Stimulated activated CD8-positive, alpha-beta memory T cell treated with anti-CD3 and anti-CD28 coated beads, Interleukin-2, amount 100 ng/mL, for 48 hours (primary cell): ENCODE measurements around the gene CD44.

Source experiments
- DNase-seq, 2 donors: peaks; one replicate each; pipeline ENCODE4 v3.0.0-alpha.2; 2020; ENCODE audit warnings: low read depth in 2 of 2

The CD44 gene

DNA sequence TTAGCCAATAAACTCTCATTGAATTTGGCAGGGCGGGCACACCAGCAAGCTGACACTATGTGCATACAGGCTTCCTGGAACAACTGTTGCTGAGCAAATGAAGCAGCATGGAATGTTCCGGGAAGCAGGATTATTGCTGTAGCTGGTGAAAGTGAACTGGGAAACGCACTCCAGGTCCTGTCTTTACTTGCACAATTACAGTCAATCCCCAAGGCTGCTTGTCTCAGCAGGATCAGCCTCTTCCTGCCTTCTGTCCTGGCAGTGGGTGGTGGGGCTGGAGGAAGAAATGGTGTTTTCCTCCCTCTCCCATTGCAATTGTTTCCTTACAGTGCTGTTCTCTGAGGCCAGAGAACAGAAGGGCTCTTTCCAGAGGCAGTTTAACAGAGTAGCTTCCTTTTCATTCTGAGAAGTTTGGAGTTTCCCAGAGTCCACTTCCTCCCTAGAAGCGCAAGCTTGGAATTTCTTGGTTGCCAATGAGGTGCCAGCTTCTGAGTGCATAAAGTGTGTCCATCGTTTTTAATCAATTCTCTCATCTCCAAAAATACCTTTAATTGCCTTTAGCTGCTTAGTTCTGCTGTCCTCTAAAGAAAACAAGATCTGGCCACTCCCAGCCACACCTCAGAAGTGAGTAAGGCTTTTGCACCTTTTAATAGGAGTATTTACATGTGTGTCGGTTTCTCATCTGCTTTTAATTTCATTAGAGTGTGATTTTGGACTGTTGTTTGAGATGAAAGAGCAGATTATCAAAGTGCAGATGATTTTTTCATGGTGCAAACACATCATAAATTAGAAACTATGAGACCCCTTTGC lies 19.9 kb downstream of the CD44 start:
- no peak for DNase-seq

DNA sequence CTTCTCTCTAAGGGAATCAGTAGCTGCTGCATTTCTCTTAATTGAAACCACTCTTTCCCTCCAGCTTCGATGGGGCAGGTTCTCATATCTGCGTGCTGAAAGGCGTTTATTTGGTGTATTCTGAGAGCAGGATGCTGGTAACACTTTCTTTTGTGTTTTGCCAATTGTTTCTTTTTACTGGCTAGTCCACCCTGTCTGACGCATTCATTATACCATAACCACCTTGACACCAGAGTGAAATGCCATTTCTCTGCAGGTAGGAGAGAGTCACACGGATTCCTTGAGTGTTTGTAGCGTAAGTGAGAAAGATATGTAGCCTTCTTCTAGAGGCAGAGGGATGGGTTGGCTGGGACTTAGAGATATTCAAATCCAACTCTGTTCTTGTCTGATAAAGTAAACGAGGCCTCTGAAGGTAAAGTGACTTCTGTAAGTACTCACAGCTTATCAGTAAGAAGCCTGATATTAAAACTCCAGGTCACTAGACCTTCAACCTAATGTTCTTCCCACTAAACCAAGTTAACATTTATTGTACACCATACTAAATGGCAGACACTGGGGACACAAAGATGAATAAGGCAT lies 21.4 kb downstream of the CD44 start:
- no peak for DNase-seq

- no peak for DNase-seq
Observed at GRCh38 chr11:35160902-35161597, 22.1 kb downstream of the CD44 start.

DNA sequence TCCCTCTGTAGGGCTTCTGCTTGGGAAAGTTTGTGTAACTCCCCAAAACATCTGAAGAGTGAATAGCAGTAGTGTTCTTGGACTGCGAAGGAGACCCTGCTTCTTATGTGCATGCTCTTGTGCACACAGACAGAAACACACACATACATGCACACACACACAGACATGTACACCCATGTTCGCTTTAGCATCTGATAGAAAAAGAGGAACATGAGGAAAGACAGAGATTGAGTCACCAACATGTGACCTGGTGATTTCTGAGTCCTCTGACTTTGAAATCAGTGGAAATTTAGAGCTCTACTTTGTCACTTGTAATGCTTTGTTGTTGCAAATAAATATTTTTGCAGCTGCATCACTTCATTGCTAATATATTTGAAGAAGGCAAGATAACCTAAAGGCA lies 23.8 kb downstream of the CD44 start:
- DNase-seq = no peak

- no peak for DNase-seq
Observed at GRCh38 chr11:35163209-35163608, 24.2 kb downstream of the CD44 start.

GRCh38 chr11:35163702-35164496 lies 24.9 kb downstream of the CD44 start:
- DNase-seq = no peak

DNA sequence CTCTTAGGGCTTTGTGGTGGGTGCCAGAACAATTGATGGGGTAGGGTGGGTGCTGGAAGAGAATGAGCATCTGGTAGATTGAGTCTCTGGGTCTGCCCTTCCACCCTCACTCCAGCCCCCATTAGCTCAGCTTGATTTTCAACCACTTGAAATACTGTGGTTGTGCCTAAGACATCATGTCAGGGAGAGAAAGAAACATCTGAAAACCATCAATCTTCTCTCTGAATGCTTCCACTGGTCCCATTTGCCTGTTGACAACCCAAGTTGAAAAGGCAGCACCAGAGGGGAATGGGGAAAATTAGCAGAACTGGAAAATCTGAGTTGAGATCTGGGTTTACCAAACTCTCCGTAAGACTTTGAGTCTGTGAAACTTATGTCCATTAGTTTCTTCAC lies 26.1 kb downstream of the CD44 start:
- no peak for DNase-seq

GRCh38 chr11:35165423-35166368 lies 26.7 kb downstream of the CD44 start:
- peak; percentile 50 to 64 for DNase-seq

DNA sequence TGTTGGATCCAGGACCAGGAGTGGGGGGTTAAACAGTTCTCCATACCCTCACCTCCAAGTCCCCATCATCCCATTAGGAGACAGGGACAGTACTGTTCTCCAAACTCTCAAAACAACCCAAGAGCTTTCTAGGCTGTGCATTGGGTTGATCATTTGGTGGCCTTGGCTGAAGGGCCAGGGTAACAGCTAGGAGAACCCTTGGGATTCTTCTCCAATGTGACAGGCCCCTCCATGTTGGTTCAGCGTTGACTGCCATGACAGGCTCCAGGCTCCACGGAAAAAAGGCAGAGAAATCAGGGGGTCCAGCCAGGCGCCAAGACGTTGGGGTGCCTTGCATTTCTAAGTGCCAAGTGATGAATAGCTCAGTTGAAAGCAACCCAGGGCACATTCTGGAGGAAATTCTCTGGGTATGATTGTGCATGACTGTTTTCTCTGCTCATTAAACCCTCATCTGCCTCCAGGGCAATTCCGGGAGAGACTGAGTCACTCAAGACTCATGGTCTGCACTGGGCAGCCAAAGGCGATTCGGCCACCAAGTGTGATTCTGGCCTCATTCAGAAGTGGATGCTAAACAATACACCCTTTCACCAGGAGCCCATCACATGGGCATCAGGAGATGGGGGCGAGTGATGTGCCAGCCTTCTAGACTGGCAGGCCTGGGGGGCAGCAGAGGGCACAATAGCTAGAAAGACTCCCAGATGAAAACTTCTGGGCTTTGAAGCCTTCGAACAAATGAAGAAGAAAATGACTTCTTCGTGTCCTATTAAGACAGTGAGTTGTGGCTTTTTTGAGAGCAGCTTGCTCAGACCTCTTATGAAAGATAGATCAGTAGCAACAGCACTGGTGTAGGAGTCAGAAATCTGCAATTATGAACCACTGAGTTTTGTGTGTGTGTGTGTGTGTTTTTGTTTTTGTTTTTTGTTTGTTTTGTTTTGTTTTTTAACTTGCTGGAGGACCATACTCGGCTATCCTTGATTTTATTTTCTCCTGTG lies 27.7 kb downstream of the CD44 start:
- DNase-seq = no peak

- DNase-seq = no peak
Observed at GRCh38 chr11:35167426-35167954, 28.5 kb downstream of the CD44 start.

DNA sequence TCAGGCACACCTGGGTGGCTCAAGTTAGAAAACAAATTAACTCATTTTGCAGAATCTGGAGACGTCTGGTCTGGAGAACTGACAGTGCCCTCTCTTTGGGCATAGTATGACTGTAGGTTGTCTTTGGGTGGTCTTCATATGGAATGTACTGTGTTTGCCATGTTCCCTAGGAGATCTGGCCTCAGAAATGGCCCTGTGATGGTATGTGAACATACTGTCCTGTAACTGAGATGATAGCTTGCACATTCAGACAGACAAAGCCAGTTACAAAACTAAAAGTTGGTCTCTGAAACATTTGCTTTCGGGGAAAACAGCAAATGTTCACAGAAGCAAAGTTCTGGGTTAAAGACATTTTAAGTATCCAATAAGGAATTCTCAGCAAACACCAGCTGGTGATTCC lies 29.7 kb downstream of the CD44 start:
- DNase-seq = no peak

DNA sequence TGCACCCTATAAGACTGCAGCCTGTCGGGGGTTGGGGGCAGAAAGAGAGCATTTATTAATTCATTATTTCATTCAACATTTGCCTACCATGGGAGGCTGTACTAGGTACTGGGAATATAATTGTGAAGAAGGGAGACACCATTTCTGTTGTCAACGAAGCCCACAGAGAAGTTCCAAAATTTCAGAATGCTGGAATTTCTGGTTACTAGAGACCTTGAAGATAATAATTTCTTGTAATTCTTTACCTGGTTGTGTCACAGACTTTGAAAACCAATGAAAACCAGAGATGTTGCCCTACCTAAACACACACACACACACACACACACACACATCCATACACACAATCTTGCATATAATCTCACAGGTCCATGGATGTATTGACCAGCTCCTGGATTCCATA lies 30.1 kb downstream of the CD44 start:
- no peak for DNase-seq

- no peak for DNase-seq
Observed at GRCh38 chr11:35169754-35170153, 30.8 kb downstream of the CD44 start.

DNA sequence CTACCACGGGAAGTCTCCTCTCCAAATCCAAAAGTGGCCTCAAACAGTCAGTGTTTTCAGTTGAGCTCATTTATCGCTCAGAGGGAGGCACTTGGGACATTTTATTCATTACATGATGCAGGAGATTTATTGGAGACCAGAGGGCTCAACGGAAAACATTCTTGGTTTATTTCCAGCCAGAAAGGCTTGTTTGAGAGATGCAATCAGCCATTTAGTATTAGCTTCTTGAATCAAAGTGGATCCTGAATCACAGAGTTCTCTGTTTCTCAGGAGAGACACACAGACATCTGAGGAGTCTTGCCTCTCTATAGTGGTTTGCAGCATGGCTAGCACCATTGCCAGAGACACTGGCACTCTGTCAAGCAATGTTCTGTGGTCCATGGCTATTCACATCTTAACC lies 31.5 kb downstream of the CD44 start:
- DNase-seq = no peak

DNA sequence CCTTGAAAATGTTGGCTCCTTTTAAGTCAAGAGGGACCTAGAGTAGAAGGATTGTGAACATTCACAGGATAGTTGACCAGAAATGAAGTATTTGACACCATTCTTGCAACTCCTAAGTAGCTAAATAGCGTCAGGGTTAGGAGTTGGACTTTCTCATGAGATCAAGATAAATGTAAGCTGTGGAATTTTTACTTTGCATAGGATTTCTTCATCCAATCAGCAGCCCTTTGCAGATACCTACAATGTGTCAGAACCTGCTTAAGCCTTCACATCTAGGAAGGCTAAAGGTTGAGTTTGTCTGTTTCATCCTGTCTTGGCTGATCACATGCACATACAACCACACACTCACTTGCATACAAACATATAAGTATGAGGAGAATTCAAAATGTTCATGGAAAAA lies 32.3 kb downstream of the CD44 start:
- DNase-seq = no peak

DNA sequence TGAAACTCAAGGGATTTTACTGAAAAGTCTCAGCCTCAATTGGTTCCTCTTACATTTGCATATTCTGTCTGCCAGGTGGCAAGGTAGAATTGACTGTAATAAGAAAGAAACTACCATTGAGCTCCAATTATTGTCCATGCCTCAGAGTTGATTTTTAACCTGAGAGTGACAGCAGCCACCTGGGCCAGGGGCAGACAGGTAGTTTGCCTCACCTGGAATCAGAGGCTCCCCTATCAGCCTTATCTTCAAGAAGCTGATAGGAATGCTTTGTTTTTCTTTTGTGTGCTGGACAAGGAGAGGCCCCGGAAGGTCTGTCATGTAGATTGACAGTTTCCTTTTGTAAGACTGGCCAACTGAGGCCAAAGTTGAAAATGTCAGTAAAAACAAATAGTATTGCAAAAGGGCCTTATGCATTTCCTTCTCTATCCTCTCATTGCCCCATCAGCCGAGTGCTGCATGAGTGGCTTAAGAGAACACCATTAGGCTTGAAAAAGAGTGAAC lies 34.1 kb downstream of the CD44 start:
- no peak for DNase-seq

GRCh38 chr11:35173616-35174566 lies 34.9 kb downstream of the CD44 start:
- no peak for DNase-seq

DNA sequence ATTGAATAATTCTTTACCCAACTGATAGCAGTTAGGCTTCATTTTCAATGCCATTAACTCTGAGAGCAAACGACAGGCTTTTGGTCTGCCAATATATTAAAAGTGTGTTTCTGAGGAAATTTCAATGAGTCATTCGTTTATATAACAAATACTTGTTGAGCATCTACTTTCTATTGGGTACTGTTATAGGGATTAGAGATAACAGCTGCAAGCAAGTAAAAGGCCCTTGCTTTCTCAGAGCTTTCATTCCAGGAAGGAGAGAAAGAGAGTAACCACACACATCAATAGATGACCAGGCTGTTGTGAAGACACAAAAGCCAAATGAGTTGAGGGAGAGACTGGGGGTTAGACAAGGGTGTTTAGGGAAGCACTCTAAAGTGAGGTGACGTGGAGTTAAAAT lies 35.7 kb downstream of the CD44 start:
- no peak for DNase-seq
